ENCODE measurements around the gene ZNF512.
A peak's percentile ranks its signal among the peaks of the same experiment; 100 is the strongest.
"Not testable (repeated sequence)": the region's sequence is repeated elsewhere in the genome, so short reads cannot be mapped to it uniquely, and the experiment has no call there.

Gene ZNF512, protein sequence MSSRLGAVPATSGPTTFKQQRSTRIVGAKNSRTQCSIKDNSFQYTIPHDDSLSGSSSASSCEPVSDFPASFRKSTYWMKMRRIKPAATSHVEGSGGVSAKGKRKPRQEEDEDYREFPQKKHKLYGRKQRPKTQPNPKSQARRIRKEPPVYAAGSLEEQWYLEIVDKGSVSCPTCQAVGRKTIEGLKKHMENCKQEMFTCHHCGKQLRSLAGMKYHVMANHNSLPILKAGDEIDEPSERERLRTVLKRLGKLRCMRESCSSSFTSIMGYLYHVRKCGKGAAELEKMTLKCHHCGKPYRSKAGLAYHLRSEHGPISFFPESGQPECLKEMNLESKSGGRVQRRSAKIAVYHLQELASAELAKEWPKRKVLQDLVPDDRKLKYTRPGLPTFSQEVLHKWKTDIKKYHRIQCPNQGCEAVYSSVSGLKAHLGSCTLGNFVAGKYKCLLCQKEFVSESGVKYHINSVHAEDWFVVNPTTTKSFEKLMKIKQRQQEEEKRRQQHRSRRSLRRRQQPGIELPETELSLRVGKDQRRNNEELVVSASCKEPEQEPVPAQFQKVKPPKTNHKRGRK

DNA sequence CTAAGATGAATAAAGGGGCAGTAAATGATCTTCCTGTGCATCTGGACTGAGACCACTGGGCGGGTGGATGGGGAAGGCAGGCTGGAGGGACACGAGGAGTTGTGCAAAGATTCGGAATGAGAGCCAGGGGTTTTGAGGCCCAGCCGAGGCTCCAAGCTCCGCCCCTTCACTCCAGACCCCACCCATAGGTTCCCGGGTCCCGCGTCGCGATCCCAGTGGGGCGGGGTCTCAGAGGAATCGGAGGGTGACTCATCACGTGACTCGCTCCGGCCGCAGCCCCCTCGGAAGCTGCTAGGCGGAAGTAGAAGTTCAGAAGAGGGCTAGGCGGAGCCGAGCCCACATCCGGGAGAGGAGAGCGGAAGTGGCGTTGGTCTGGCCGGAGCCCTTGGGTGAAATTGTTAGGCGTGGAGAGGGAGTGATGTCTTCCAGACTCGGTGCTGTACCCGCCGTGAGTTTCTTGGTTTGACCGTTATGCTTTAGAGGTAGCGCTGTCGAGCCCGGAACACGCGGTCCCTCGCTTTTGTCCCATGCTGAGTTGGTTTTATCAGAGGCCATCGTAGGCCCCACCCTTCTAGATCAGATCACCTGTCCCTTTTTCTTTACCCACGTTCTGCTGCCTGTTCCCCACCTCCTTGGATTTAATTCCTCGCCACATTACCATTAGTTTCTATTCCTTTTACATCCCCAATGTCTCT lies at the start of gene ZNF512:
ZNF512 (plus strand) TSS at position 348 of the 695 bp plus-strand sequence; CDS start at position 419, 71 bp downstream.
- DNase-seq (ENCODE audit: low read depth): peak; percentile 59

DNA sequence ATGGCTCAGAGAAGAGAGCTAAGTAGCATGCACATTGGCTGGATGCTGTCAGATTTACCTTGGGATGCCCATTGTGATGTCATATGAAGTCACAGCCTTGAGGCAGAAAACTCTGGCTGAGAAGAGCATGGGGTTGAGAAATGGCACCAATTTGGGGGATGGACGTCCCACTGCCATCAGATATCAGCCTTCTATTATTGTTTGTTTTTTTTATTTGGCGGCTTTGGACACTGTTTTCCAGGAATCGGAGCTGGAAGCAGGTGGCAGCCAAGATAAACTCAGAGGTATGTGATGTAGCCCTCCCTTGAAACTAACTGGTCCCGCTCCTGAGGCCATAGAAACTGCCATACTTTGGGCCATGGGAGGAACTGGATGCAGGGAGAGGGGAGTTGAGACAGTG lies 45.6 kb upstream of the ZNF512 start:
- DNase-seq (ENCODE audit: low read depth): no peak

DNA sequence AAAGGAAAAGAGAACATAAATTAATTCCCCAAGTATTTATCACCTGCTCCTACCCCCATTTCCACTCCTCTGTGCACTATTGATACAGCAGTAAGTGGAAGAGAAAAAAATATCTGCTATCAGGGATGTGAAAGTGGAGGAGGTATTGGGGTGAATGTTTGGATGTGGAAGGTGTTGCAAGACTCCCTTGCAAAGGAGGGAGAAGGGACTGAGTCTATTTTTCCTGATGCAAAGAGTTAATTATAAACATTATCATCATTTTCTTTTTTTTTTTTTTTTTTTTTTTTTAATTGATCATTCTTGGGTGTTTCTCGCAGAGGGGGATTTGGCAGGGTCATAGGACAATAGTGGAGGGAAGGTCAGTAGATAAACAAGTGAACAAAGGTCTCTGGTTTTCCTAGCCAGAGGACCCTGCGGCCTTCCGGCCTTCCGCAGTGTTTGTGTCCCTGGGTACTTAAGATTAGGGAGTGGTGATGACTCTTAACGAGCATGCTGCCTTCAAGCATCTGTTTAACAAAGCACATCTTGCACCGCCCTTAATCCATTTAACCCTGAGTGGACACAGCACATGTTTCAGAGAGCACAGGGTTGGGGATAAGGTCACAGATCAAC lies 43.9 kb upstream of the ZNF512 start:
- DNase-seq (ENCODE audit: low read depth): not testable (repeated sequence)

DNA sequence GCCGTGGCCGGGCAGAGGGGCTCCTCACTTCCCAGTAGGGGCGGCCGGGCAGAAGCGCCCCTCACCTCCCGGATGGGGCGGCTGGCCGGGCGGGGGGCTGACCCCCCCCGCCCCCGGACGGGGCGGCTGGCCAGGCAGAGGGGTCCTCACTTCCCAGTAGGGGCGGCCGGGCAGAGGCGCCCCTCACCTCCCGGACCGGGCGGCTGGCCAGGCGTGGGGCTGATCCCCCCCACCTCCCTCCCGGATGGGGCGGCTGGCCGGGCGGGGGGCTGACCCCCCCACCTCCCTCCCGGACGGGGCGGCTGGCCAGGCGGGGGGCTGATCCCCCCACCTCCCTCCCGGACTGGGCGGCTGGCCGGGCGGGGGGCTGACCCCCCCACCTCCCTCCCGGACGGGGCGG lies 43.2 kb upstream of the ZNF512 start:
- DNase-seq (ENCODE audit: low read depth): not testable (repeated sequence)

DNA sequence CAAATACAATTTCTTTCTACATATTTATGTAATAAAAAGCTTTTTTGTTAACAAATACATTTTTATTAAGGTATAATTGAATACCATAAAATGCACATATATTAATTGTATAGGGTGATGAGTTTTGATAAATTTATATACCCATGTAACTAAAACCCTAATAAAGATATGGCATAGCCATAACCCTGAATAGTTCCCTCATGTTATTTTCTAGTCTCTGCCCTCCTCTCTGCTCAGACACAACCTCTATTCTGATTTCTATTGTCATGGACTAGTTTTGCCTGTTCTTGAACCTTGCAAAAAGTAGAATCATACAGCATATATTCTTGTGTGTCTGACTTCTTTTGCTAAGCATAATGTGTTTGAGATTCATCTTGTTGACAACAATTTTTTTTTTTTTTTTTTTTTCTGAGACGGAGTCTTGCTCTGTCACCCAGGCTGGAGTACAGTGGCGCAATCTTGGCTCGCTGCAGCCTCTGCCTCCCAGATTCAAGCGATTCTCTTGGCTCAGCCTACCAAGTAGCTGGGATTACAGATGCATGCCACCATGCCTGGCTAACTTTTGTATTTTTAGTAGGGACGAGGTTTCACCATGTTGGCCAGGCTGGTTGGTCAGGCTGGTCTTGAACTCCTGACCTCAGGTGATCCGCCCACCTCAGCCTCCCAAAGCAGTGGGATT lies 38.6 kb upstream of the ZNF512 start:
- DNase-seq (ENCODE audit: low read depth): no peak

DNA sequence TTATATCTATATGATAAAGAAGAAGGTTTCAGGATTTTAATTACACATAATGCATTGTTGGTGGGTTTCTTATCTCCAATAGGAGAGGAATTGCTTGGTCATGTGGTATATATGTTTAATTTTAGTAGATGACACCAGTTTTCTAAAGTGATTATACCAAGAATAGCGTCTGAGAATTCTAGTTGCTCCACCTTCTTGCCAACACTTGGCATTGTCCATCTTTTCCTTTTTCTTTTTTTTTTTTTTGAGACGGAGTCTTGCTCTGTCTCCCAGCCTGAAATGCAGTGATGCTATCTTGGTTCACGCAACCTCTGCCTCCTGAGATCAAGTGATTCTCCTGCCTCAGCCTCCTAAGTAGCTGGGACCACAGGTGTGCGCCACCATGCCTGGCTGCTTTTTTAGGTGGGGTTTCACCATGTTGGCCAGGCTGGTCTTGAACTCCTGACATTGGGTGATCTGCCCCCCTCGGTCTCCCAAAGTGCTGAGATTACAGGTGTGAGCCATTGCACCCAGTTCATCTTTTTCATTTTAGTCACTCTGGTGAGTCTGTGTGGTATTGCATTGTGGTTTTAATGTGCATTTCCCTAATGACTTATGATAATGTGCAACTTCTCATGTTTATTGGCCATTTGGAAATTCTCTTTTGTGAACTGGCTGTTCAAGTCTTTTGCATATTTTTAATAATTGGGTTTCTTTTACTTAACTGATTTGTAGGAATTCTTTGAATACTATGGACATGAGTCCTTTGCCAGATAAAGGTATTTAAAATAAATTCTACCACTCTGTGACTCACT lies 37.3 kb upstream of the ZNF512 start:
- DNase-seq (ENCODE audit: low read depth): no peak

DNA sequence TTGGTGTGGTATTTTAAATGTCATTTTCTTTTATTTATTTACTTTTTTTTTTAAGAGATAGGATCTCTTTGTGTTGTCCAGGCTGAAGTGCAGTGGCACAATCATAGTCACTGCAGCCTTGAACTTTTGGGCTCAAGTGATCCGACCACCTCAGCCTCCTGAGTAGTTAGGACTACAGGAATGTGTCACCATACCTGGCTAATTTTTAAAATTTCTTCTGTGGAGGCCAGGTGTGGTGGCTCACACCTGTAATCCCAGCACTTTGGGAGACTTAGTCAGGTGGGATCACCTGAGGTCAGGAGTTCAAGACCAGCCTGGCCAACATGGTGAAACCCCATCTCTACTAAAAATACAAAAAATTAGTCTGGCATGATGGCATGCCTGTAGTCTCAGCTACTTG lies 33.5 kb upstream of the ZNF512 start:
- no peak for DNase-seq (ENCODE audit: low read depth)

DNA sequence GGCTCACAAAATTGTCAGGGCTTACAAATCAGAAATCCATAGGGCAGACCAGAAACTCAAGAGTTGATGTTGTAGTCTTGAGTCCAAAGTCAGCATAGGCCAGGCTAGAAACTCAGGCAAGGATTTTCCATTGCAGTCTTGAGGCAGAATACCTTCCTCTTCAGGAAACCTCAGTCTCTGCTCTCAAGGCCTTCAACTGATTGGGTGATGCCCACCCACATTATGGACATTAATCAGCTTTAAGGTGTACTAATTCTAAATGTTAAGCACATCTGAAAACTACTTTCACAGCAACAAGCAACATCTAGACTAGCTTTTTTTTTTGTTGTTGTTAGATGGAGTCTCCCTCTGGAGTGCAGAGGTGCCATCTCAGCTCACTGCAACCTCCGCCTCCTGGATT lies 31.3 kb upstream of the ZNF512 start:
- no peak for DNase-seq (ENCODE audit: low read depth)

DNA sequence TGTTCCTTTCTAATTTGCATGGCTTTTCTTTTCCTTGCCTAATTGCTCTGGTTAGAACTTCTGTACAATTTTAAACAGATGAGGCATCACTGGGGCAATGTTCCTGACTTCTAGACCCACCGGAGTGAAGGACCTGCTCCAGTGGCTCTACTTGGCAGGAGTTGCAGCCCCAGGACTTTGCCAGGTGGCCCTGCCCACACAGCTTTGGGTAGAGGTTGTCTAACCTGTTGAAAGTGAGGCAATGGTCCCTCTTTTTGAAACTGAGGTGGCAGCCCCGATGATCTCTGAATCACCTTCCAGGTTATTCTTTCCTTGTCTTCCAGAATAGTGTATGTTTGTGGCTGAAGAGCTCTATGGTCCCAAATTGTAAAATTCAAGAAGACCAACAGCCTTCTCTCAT lies 29.9 kb upstream of the ZNF512 start:
- DNase-seq (ENCODE audit: low read depth): no peak

DNA sequence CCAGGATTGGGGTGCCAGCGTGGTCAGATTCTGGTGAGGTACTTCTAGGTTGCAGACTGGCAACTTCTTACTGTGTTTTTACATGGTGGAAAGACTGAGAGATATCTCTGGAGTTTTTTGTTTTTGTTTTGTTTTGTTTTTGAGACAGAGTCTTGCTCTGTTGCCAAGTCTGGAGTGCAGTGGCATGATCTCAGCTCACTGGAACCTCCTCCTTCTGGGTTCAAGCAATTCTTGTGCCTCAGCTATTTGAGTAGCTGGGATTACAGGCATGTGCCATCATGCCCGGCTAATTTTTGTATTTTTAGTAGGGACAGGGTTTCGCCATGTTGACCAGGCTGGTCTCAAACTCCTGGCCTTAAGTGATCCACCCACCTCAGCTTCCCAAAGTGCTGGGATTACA lies 28.4 kb upstream of the ZNF512 start:
- DNase-seq (ENCODE audit: low read depth): not testable (repeated sequence)

DNA sequence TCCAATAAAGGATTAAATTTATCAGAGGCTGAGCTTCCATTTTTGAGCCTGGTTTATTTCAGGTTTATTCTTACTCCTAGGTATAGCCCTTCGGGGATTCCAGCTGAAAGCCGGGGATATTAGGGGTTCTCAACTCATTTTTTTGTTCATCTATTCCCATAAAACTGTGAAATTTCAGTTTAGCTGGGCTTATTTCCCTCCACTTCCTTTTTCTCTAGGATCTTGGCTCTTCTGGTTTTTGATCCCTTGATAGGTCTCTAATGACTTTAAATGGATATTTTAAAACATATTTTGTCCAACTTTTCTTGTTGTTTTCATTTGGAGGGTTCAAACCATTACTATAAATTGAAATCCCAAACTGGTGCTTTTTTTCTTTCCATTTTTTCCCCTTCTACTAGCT lies 23.6 kb upstream of the ZNF512 start:
- no peak for DNase-seq (ENCODE audit: low read depth)

DNA sequence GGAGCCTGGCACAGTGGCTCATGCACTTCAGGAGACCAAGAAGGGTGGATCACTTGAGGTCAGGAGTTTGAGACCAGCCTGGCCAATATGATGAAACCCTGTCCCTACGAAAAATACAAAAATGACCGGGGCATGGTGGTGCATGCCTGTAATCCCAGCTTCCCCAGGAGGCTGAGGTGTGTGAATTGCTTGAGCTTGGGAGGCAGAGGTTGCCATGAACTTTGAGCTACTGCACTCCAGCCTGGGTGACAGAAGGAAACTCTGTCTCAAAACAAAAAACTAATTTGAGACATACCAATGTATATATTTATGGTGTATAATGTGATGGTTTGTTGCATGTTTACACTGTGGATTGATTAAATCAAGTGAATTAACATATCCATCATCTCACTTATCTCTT lies 21.8 kb upstream of the ZNF512 start:
- DNase-seq (ENCODE audit: low read depth): no peak

DNA sequence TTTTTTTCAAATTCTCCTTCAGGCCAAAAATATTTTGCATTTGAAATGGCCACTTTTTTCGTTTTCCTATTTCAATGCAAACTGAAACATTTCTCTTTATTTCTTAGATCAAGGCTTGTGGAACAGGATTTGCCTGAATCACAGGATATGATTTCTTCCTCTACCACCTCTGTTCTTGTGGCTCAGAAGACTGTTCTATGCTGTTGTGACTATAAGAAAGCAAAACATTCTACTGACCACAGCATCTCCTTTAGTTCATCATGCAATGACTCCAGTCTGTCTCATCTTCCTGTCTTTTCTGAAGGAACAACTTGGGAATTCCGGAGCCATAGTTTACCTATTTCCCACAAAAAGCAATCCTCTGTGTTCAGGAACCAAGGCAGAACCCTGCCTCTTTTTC lies 16.2 kb upstream of the ZNF512 start:
- no peak for DNase-seq (ENCODE audit: low read depth)

DNA sequence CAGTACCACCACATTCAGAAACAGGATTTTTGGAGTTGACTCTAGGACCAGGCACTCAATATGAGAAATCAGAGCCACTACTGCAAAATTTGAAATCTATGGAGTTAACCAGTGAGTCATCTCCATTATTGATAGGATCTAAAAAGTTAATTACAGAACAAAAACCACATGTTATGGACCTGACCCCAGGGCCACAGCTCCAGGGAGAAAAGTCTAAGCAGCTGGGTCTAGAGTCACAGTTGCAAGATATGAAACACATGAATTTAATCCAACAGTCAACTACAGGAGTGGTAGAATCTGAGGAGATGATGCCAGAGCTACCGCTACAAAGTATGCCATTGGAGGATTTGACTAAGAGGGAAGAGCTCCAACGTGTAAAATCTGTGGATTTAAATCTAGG lies 13.4 kb upstream of the ZNF512 start:
- no peak for DNase-seq (ENCODE audit: low read depth)

DNA sequence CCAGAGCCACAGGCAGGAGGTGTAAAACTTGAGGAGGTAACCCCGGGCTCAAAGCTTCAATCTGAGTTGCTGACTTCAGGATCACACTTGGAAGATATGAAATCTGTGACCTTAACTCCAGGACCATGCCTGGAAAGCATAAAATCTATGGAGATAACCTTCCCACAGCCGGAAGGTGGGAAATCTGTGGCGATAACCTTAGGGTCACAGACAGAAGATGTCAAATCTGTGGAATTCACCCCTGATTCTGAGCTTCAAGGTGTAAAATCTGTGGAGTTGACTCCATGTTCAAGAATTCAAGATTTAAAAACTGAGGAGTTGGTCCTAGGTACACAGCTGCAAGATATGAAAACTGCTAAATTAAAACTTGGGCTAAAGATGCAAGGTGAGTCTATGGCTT lies 11.6 kb upstream of the ZNF512 start:
- no peak for DNase-seq (ENCODE audit: low read depth)

DNA sequence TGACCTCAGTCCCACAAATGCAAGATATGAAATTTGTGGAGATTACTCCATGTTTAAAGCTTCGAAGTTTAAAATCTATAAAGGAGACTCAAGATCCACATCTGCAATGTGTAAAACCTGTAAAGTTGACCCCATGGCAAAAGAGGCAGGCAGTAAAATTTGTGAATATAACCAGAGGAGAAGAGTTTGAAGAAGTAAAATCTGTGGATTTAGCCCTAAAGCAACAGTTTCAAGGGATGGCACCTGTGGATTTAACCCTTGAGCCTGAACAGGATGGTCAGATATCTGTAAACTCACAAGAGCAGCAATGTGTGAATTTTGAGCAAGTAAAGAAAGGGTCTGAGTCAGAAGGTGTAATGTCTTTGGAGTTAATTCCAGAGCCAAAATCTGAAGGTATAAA lies 11.2 kb upstream of the ZNF512 start:
- DNase-seq (ENCODE audit: low read depth): no peak

DNA sequence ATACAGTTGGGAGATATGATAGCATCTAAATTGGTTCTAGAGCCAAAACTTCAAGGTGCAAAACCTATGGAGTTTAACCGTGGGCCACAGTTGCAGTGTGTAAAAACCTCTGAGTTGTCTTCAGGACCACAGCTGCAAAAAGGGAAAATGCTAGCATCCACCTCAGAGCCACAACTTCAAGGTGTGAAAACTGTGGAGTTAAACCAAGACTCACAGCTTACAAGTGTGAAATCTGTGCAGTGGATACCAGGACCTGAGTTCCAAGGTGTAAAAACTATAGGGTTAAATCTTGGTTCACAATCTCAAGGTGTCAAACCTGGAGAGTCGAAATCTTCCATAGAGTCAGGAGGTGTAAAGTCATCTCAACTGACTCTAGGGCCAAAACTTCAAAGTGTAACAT lies 10.4 kb upstream of the ZNF512 start:
- no peak for DNase-seq (ENCODE audit: low read depth)

DNA sequence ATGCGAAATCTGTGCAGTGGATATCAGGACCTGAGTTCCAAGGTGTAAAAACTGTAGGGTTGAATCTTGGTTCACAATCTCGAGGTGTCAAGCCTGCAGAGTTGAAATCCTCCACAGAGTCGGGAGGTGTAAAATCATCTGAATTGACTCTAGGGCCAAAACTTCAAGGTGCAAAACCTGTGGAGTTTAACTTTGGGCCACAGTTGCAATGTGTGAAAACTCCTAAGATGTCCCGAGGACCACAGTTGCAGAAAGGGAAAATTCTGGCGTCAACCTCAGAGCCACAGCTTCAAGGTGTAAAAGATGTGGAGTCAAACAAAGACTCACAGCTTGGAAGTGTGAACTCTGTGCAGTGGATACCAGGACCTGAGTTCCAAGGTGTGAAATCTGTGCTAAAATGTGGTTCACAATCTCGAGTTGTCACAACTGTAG lies 9.8 kb upstream of the ZNF512 start:
- no peak for DNase-seq (ENCODE audit: low read depth)

DNA sequence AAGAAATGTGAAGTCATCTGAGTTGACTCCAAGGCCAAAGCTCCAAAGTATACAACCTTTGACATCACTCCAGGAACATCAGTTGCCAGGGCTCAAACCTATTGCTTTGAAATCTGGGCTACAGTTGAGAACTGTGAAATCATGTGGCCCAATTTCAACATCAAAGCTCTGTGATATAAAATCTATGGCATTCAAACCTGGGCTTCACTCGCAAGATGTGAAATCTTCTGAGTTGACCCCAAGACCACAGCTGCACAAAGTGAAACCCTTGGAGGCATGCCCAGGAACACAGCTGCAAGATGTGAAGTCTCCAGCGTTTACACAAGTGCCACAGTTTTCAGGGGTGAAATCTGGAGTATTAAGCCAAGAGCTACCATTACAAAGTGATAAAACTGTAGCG lies 9.4 kb upstream of the ZNF512 start:
- DNase-seq (ENCODE audit: low read depth): no peak

DNA sequence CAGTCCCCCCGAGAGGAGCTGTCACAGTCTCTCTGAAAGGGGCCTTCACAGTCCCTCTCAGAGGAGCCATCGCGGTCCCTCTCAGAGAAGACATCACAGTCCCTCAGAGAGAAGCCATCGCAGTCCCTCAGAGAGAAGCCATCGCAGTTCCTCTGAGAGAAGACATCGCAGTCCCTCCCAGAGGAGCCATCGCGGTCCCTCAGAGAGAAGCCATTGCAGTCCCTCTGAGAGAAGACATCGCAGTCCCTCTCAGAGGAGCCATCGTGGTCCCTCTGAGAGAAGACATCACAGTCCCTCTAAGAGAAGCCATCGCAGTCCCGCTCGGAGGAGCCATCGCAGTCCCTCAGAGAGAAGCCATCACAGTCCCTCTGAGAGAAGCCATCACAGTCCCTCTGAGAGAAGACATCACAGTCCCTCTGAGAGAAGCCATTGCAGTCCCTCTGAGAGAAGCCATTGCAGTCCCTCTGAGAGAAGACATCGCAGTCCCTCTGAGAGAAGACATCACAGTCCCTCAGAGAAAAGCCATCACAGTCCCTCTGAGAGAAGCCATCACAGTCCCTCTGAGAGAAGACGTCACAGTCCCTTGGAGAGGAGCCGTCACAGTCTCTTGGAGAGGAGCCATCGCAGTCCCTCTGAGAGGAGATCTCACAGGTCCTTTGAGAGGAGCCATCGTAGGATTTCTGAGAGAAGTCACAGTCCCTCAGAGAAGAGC lies 1.3 kb upstream of the ZNF512 start:
- no peak for DNase-seq (ENCODE audit: low read depth)

All from activated T-cell treated with anti-CD3 and anti-CD28 coated beads for 1 hour (primary cell).